ENCODE measurements around the gene TUSC2.

Gene TUSC2

DNA sequence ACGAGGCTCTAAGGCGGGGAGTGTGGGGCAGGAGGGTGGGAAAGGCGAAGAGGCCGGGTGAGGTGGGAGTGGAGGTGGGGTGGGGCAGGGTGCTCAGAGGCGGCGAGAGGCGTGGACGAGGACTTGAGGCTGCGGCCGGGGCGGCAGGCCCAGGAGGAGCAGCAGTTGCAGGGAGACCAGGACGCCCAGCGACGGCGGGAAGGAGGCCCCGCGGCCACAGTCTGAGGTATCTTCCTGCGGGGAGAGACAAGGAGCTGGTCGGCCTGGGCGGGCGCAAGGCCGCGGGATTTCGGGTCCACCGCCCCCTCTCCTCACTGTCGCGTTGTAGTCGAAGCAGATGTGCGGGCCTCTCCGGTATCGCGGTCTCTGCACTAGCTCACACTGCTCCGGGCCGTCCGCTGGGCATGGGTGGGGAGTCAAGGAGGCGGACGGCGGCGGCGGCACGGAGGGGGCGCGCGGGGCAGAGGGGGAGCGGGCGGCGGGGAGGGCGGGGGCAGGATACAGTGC, 36.6 kb upstream of the TUSC2 start:
- no peaks in the 10 kb centered on the region for H3K36me3 ChIP-seq (ENCODE audit: control insufficient read depth, insufficient read depth, low read length)
- H3K27me3 ChIP-seq (ENCODE audit: control insufficient read depth, insufficient read depth, low read length): no peaks in the 10 kb centered on the region
- H3K9me3 ChIP-seq (ENCODE audit: control insufficient read depth, low read length): no peaks in the 10 kb centered on the region
- H3K9ac ChIP-seq (ENCODE audit: low read length): peak overlapping the region; percentile 43
- H3K4me1 ChIP-seq (ENCODE audit: control insufficient read depth, insufficient read depth, low read length): peaks cover 19% of the 10 kb centered on the region
- H3K4me3 ChIP-seq (ENCODE audit: low read length): peak overlapping the region; percentile 19

DNA sequence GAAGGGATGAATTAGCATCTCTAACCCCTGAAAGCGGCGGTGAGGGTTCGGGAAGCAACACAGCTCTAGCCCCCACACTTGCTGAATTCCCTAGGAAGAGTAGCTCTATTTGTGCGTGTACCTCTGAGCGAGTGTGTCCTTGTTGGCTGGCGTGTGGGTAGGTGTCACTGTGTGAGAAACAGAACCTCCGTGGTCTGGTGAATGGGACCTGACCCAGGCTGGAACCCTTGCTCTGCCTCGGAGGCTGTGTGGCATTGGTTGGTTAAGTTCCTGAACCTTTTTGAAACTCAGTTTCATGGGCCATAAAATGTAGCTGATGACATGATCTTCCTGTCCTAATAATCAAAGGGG, 31.7 kb upstream of the TUSC2 start:
- Histone ChIP-seq H3K27me3 (ENCODE audit: control insufficient read depth, insufficient read depth, low read length) (no peaks in the 10 kb centered on the region), H3K4me3 (ENCODE audit: low read length) (no peak overlapping the region), H3K9me3 (ENCODE audit: control insufficient read depth, low read length) (no peaks in the 10 kb centered on the region), H3K4me1 (ENCODE audit: control insufficient read depth, insufficient read depth, low read length) (peaks cover 42% of the 10 kb centered on the region), H3K36me3 (ENCODE audit: control insufficient read depth, insufficient read depth, low read length) (peaks cover 5% of the 10 kb centered on the region), H3K9ac (ENCODE audit: low read length) (no peak overlapping the region)

- Histone ChIP-seq H3K36me3 (ENCODE audit: control insufficient read depth, insufficient read depth, low read length) (peaks cover 5% of the 10 kb centered on the region), H3K4me1 (ENCODE audit: control insufficient read depth, insufficient read depth, low read length) (peaks cover 36% of the 10 kb centered on the region)
Measured at GRCh38 chr3:50358911-50359759, 31.1 kb upstream of the TUSC2 start, which contains the start of gene TMEM115. TMEM115 (minus strand) TSS chr3:50359521; CDS start chr3:50359063, 458 bp downstream.

GRCh38 chr3:50358355-50358910, 30.4 kb upstream of the TUSC2 start:
- Histone ChIP-seq H3K4me1 (ENCODE audit: control insufficient read depth, insufficient read depth, low read length) (peaks cover 35% of the 10 kb centered on the region), H3K4me3 (ENCODE audit: low read length) (peak overlapping the region; percentile 85), H3K36me3 (ENCODE audit: control insufficient read depth, insufficient read depth, low read length) (peaks cover 5% of the 10 kb centered on the region), H3K27me3 (ENCODE audit: control insufficient read depth, insufficient read depth, low read length) (no peaks in the 10 kb centered on the region), H3K9ac (ENCODE audit: low read length) (peak overlapping the region; percentile 91), H3K9me3 (ENCODE audit: control insufficient read depth, low read length) (no peaks in the 10 kb centered on the region)

More at GRCh38 chr3:50358911-50359759, 31.1 kb upstream of the TUSC2 start, which contains the start of gene TMEM115:
- Histone ChIP-seq H3K9ac (ENCODE audit: low read length) (peak within 1 kb of the TSS; percentile 91), H3K27me3 (ENCODE audit: control insufficient read depth, insufficient read depth, low read length) (no peaks in the 10 kb centered on the region), H3K4me3 (ENCODE audit: low read length) (peak within 1 kb of the TSS; percentile 85), H3K9me3 (ENCODE audit: control insufficient read depth, low read length) (no peaks in the 10 kb centered on the region)

GRCh38 chr3:50357481-50357880, 29.5 kb upstream of the TUSC2 start:
- H3K4me1 ChIP-seq (ENCODE audit: control insufficient read depth, insufficient read depth, low read length): peaks cover 41% of the 10 kb centered on the region
- no peaks in the 10 kb centered on the region for H3K27me3 ChIP-seq (ENCODE audit: control insufficient read depth, insufficient read depth, low read length)
- H3K4me3 ChIP-seq (ENCODE audit: low read length): peak overlapping the region; percentile 85
- peaks cover 5% of the 10 kb centered on the region for H3K36me3 ChIP-seq (ENCODE audit: control insufficient read depth, insufficient read depth, low read length)
- peak overlapping the region; percentile 91 for H3K9ac ChIP-seq (ENCODE audit: low read length)
- H3K9me3 ChIP-seq (ENCODE audit: control insufficient read depth, low read length): no peaks in the 10 kb centered on the region

- Histone ChIP-seq H3K9me3 (ENCODE audit: control insufficient read depth, low read length) (no peaks in the 10 kb centered on the region), H3K9ac (ENCODE audit: low read length) (peak overlapping the region; percentile 91), H3K27me3 (ENCODE audit: control insufficient read depth, insufficient read depth, low read length) (no peaks in the 10 kb centered on the region), H3K4me1 (ENCODE audit: control insufficient read depth, insufficient read depth, low read length) (peaks cover 46% of the 10 kb centered on the region), H3K4me3 (ENCODE audit: low read length) (peak overlapping the region; percentile 27), H3K36me3 (ENCODE audit: control insufficient read depth, insufficient read depth, low read length) (peaks cover 5% of the 10 kb centered on the region)
Measured at GRCh38 chr3:50356553-50356952, 28.5 kb upstream of the TUSC2 start.

DNA sequence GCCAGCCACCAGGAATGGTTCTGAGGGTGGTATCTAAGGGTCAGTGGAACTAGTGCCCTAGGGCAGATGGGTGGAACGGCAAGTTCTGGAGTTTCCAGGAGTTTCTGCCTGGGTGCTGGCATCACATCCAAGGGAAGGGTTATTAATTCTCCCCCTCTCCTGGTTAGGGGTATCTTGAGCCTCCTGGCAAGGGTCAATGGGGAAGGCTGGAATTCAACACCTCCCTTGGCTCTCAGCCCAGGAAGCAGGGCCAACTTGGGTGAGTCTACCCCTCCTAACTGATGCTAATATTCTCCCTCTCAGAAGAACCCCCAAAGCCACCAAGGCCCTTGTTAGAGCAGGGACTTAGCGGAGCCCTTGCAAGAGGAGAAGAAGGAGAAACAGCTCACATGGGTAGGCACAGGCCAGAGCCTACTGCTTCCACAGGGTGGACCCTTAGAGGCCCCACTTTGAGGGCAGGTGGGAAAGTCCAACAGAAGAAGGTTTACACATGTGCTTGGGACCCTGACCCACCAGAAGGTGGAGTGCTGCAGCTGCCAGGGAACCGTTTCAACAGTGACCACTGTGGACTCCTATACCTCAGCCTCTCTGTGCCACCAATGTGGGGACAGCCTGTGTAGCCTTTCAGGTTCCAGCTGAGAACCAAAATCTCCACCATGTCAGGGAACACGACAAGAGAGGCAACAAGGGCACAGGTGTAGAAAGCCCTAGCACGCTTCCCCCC, 28.0 kb upstream of the TUSC2 start:
- Histone ChIP-seq H3K4me3 (ENCODE audit: low read length) (peak overlapping the region; percentile 27), H3K36me3 (ENCODE audit: control insufficient read depth, insufficient read depth, low read length) (peaks cover 5% of the 10 kb centered on the region), H3K9me3 (ENCODE audit: control insufficient read depth, low read length) (no peaks in the 10 kb centered on the region), H3K9ac (ENCODE audit: low read length) (peak overlapping the region; percentile 91), H3K27me3 (ENCODE audit: control insufficient read depth, insufficient read depth, low read length) (no peaks in the 10 kb centered on the region), H3K4me1 (ENCODE audit: control insufficient read depth, insufficient read depth, low read length) (peaks cover 52% of the 10 kb centered on the region)

DNA sequence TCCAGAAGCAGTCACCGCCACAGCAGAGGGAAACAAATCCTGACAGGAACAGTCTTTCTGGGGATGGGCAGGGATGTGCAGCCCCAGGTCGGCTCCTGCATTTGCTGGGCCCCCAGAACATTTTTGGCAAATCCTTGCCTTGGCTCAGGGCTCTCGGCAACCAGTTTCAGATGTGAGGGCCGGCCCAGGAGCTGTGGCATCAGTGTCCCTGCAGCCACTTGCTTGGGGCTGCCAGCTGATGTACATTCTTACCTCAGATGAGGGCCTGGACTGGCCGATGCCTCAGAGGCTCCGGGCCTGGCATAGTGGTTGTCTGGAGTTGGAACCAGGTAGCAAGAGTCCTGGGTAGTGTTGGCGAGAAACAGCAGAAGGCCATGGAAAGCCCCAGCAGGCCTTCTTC, 26.8 kb upstream of the TUSC2 start:
- peaks cover 59% of the 10 kb centered on the region for H3K4me1 ChIP-seq (ENCODE audit: control insufficient read depth, insufficient read depth, low read length)
- H3K9ac ChIP-seq (ENCODE audit: low read length): no peak overlapping the region
- H3K9me3 ChIP-seq (ENCODE audit: control insufficient read depth, low read length): no peaks in the 10 kb centered on the region
- no peaks in the 10 kb centered on the region for H3K27me3 ChIP-seq (ENCODE audit: control insufficient read depth, insufficient read depth, low read length)
- H3K4me3 ChIP-seq (ENCODE audit: low read length): no peak overlapping the region
- peaks cover 5% of the 10 kb centered on the region for H3K36me3 ChIP-seq (ENCODE audit: control insufficient read depth, insufficient read depth, low read length)

DNA sequence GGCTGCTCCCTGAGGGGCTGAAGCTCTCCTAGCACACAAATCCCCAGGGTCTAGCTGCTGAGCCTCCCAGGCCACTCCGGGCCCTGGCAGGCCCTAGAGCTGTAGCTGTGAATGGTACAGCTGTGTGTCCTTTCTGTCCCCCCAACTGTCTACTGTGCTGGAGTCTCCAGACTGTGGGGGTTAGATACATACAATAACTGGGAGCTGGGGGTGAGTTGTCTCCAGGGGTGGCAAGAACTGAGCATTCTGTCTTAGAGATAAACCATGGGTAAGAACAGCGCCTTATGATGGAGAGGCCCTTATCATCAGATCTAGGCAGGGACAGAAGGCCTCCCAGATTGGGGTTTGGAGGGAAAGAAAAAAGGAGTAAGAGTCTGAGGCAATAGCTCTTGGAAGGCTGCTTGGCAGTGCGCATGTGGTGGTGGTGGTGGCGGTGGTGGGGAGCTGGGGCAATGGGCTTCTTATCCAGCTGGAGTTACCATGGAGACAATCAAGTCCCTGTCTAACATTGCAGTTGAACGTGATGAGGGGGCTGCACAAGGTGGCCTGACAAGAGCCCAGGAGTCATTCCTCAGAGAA, 26.3 kb upstream of the TUSC2 start:
- Histone ChIP-seq H3K9ac (ENCODE audit: low read length) (no peak overlapping the region), H3K27me3 (ENCODE audit: control insufficient read depth, insufficient read depth, low read length) (no peaks in the 10 kb centered on the region), H3K4me3 (ENCODE audit: low read length) (no peak overlapping the region), H3K36me3 (ENCODE audit: control insufficient read depth, insufficient read depth, low read length) (peaks cover 5% of the 10 kb centered on the region), H3K9me3 (ENCODE audit: control insufficient read depth, low read length) (no peaks in the 10 kb centered on the region), H3K4me1 (ENCODE audit: control insufficient read depth, insufficient read depth, low read length) (peaks cover 64% of the 10 kb centered on the region)

DNA sequence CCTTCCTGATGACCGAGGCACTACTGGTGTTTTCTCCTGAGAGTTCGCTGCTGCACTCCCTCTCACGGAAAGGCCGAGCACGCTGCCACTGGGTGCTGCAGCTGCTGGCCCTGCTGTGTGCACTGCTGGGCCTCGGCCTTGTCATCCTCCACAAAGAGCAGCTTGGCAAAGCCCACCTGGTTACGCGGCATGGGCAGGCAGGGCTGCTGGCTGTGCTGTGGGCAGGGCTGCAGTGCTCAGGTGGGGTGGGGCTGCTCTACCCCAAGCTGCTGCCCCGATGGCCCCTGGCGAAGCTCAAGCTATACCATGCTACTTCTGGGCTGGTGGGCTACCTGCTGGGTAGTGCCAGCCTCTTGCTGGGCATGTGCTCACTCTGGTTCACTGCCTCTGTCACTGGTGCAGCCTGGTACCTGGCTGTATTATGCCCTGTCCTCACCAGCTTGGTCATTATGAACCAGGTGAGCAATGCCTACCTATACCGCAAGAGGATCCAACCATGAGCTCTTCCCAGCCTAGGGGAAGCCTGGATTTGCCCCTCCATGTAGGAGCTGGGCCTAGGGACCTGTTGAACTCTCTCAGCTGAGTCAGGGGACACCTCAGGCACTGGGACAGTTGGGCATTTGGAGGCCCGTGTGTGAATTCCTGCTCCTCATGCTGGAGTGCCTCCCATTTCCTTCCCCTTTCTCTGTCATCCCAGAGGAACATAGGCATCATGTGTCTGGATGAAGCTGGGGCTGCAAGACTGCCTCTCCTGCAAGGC, 25.4 kb upstream of the TUSC2 start:
- Histone ChIP-seq H3K36me3 (ENCODE audit: control insufficient read depth, insufficient read depth, low read length) (peaks cover 8% of the 10 kb centered on the region), H3K4me3 (ENCODE audit: low read length) (no peak overlapping the region), H3K9ac (ENCODE audit: low read length) (no peak overlapping the region), H3K9me3 (ENCODE audit: control insufficient read depth, low read length) (no peaks in the 10 kb centered on the region), H3K4me1 (ENCODE audit: control insufficient read depth, insufficient read depth, low read length) (peaks cover 62% of the 10 kb centered on the region), H3K27me3 (ENCODE audit: control insufficient read depth, insufficient read depth, low read length) (no peaks in the 10 kb centered on the region)

- H3K4me1 ChIP-seq (ENCODE audit: control insufficient read depth, insufficient read depth, low read length): peaks cover 55% of the 10 kb centered on the region
- no peaks in the 10 kb centered on the region for H3K9me3 ChIP-seq (ENCODE audit: control insufficient read depth, low read length)
- peaks cover 11% of the 10 kb centered on the region for H3K36me3 ChIP-seq (ENCODE audit: control insufficient read depth, insufficient read depth, low read length)
- no peak overlapping the region for H3K4me3 ChIP-seq (ENCODE audit: low read length)
- no peaks in the 10 kb centered on the region for H3K27me3 ChIP-seq (ENCODE audit: control insufficient read depth, insufficient read depth, low read length)
- no peak overlapping the region for H3K9ac ChIP-seq (ENCODE audit: low read length)
Measured at GRCh38 chr3:50352781-50353180, 24.8 kb upstream of the TUSC2 start.

Measured in mucosa of stomach (tissue), 1 donor.